NB4 (cell line): ENCODE measurements around the gene CCSER1.

Source experiments
- CTCF ChIP-seq: IDR thresholded peaks from one replicate; pipeline ENCODE4 v1.5.1; 2012; ENCODE audit warnings: low read depth, low read length
- MAX ChIP-seq: IDR thresholded peaks from 2 replicates; pipeline ENCODE4 v1.6.1; 2011; ENCODE audit warnings: low read depth, low read length
- MYC ChIP-seq: IDR thresholded peaks from 2 replicates; pipeline ENCODE4 v1.6.1; 2011; ENCODE audit warnings: low read depth, low read length
- POLR2A ChIP-seq: IDR thresholded peaks from 2 replicates; pipeline ENCODE4 v1.6.1; 2011; ENCODE audit warnings: mild to moderate bottlenecking; ENCODE audit not compliant: insufficient read length; ENCODE audit errors: extremely low read depth

GRCh38 chr4:90995996-90996395, 868.8 kb downstream of the CCSER1 start:
- TF ChIP-seq POLR2A (no peak), CTCF (no peak), MYC (no peak), MAX (no peak)
